Renal cortical epithelial cell (primary cell): ENCODE measurements around the gene NR5A2. TPM values are rescaled to one million over a fixed set of nuclear protein-coding genes. Genes with fewer than 3 reads are reported as not detected.
A peak's percentile ranks its signal among the peaks of the same experiment; 100 is the strongest.

Experiments used
- DNase-seq: peaks from one replicate; pipeline ENCODE4 v3.0.0-alpha.2; 2011; ENCODE audit warnings: low read depth
- total RNA-seq: library from RNA; depleted of rRNA; stranded (reverse); fragments of >200 nt; gene quantifications from 2 replicates; pipeline ENCODE4 v1.2.3, GENCODE V29; 2014

Gene NR5A2
- total RNA-seq, 1 donor from 2014 or later = 0.05 TPM

GRCh38 chr1:200124309-200124708 is 96.8 kb downstream of the NR5A2 start:
- no peak for DNase-seq

DNA sequence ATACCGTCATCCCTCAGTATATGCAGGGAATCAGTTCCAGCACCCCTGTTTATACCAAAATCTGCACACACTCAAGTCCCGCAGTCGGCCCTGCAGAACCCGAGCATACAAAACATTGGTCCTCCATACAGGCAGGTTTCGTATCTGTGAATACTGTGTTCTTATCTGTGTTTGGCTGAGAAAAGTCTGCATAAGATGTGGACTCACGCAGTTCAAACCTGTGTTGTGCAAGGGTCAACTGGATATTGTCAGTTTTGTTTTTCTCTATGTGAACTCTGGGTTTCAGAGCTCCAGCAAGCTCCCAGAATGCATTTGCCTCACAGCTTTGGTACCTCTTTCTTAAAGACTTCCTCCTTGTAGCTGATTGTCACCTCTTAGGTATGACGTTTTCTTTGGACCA is 100.6 kb downstream of the NR5A2 start:
- DNase-seq = no peak

- no peak for DNase-seq
Observed at GRCh38 chr1:200128944-200129879, 101.7 kb downstream of the NR5A2 start.

GRCh38 chr1:200130552-200130951 is 103.0 kb downstream of the NR5A2 start:
- DNase-seq = peak; percentile 71

- peak; percentile 47 for DNase-seq
Observed at GRCh38 chr1:200131551-200132125, 104.1 kb downstream of the NR5A2 start.

- DNase-seq = no peak
Observed at GRCh38 chr1:200133123-200133522, 105.6 kb downstream of the NR5A2 start.

- DNase-seq = peak; percentile 22
Observed at GRCh38 chr1:200134116-200134515, 106.6 kb downstream of the NR5A2 start.

DNA sequence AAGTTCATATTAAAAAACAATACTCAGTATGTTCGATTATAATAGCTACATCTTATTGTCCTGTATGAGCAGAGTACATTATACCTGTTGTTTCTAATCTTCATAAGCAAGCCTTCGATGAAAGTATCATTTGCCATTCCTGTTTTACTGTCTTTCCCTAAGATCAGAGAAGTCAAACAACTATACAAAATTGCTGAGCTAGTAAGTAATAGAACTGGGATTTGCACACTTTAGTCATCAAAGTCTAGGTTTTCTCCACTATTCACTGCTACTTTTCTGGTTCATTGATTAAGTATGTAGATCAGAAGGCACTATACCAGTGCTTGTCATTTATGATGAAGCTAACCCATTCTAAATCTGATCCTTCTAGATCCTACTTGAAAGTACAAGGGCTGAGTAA is 108.9 kb downstream of the NR5A2 start:
- DNase-seq = no peak

DNA sequence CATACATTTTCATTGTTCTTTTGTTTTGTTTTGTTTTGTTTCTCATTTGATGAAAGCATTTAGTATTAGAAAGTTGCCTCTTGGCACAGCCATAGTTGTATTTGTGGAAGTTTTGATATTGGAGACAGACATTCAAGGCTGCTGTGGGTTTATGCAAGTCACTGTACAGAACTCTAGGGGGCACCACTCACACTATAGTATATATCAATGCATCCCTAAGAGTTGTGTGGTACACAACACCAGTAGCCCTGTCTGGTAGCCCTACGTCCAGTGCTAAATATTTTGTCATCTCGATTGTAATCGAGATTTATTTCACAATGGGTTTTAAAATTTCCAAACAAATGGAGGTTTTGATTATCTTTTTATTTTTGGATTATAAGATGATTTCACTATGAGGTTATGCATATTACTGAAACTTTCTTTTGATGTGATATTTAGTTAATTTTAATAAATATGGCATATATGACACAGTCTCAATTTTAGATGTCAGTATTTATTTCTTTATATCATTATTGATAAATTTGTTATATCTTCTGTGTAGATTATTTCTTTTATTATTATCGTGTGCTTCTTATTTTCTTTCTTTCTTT is 112.2 kb downstream of the NR5A2 start:
- DNase-seq = peak; percentile 65

DNA sequence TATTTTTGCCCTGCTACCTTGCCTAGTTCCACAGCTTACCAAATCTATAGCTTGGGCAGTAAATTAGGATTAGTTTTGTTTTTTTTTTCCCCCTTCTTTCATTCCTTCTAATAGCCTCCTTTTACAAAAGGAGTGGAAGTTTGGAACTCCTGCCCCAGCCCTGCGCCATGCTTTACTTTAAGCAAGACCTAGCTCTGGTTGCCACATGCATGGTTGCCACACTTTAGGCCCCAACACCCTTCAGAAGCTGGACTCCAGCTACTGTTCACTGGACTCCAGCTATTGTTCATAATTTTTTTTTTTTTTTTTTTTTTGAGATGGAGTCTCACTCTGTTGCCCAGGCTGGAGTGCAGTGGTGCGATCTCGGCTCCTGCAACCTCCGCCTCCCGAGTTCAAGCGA is 115.8 kb downstream of the NR5A2 start:
- DNase-seq = no peak

GRCh38 chr1:200146100-200146499 is 118.6 kb downstream of the NR5A2 start:
- DNase-seq = no peak

GRCh38 chr1:200147094-200147493 is 119.6 kb downstream of the NR5A2 start:
- no peak for DNase-seq

- no peak for DNase-seq
Observed at GRCh38 chr1:200147742-200148141, 120.2 kb downstream of the NR5A2 start.

GRCh38 chr1:200150006-200150405 is 122.5 kb downstream of the NR5A2 start:
- no peak for DNase-seq

- peak; percentile 98 for DNase-seq
Observed at GRCh38 chr1:200150721-200151120, 123.2 kb downstream of the NR5A2 start.

GRCh38 chr1:200152336-200152735 is 124.8 kb downstream of the NR5A2 start:
- no peak for DNase-seq

GRCh38 chr1:200153277-200154055 is 126.0 kb downstream of the NR5A2 start:
- no peak for DNase-seq

DNA sequence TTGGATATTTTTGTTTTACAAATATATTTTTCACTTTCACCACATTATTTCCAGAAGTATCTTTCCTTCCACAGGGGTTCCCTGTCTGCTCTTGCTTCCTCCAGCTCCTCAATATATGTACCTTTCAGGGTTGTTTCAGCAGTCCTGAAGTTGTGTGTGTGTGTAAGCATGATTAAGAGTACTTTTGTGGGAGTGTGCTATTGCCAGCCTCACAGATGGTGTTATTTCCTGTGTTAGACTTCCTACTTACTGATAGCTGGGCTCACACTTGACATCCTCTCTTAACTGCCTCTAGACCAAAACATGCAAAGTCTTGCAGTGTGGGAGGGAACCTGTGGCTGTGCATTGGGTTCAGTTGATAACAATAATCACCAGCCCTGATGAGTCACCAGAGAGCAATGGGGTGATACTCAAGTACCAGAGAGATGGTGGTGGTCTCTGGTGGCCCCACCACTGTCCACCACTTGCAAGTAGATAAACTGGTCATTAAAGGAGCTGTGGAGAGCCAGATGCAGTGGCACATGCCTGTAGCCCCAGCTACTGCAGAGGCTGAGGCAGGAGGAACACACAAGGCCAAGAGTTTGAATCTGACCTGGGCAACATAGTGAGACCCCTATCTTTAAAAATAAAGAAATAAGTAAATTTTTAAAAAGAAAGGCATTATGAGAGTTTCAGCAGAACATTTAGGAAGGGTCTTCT is 126.7 kb downstream of the NR5A2 start:
- DNase-seq = no peak

DNA sequence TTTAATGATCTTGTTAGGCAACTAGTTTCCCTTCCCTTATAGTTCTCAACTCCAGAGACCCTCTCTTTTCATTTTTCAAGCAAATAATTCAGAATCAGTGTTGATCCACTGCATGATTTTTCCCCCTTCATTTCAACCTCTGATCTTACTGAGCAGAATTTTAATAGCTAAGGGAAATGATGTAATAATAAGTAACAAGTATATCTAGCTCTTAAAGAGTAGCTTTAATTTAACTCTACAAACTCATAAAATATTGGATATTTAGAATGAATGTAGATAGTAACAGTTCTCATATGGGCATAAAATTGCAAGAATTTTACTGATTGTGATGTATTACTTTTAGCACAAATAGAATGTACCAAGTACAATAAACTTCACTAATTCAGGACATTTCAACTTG is 130.2 kb downstream of the NR5A2 start:
- DNase-seq = no peak

DNA sequence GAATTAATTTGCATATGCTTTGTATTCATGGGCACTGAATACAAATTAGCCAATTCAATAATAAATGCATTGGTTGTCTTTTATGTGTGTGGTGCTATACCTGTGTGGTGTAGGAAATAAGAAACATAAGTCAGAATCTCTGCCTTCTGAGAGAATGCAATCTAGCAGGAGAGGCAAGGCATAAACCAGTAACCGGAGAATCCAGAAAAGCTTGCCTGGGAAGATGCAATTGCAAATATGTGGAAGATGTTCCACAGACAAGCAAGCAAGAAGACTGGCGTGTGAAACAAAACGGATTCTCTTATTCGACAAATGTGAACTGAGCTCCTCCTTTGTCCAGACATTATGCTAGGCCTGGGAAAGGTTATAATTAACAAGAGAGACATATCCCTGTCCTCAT is 134.3 kb downstream of the NR5A2 start:
- no peak for DNase-seq

- no peak for DNase-seq
Observed at GRCh38 chr1:200162258-200162657, 134.7 kb downstream of the NR5A2 start.

- DNase-seq = no peak
Observed at GRCh38 chr1:200162877-200163276, 135.4 kb downstream of the NR5A2 start.
